GM18868 (cell line): ENCODE data around the gene ITGB3.
"Not testable (repeated sequence)": the region's sequence is repeated elsewhere in the genome, so short reads cannot be mapped to it uniquely, and the experiment has no call there.

Source experiments
- ATAC-seq: cut with Tn5 transposase; IDR thresholded peaks from one replicate; pipeline ENCODE4 v1.9.1; 2021; ENCODE audit warnings: mild to moderate bottlenecking, moderate library complexity; ENCODE audit not compliant: unreplicated experiment

The ITGB3 gene

GRCh38 chr17:47253541-47254402, at the start of gene ITGB3:
TSS of gene ITGB3 (plus strand) at chr17:47253827. CDS start at chr17:47253862, 35 bp downstream.
- peak; percentile 86 for ATAC-seq

GRCh38 chr17:47203984-47204721, 49.5 kb upstream of the ITGB3 start:
- no peak for ATAC-seq

GRCh38 chr17:47204722-47205418, 48.8 kb upstream of the ITGB3 start:
- peak; percentile 56 for ATAC-seq

- peak; percentile 62 for ATAC-seq
Observed at GRCh38 chr17:47205419-47205963, 48.1 kb upstream of the ITGB3 start.

- no peak for ATAC-seq
Observed at GRCh38 chr17:47207143-47208067, 46.2 kb upstream of the ITGB3 start.

GRCh38 chr17:47208744-47209488, 44.7 kb upstream of the ITGB3 start, which contains the start of gene MYL4:
TSS of gene MYL4 (plus strand) at chr17:47209348. CDS start at chr17:47209423, 75 bp downstream.
- ATAC-seq, result no peak

GRCh38 chr17:47209499-47209898, 44.1 kb upstream of the ITGB3 start:
- ATAC-seq, result no peak

- no peak for ATAC-seq
Observed at GRCh38 chr17:47210105-47210504, 43.5 kb upstream of the ITGB3 start.

GRCh38 chr17:47210779-47211178, 42.8 kb upstream of the ITGB3 start:
- no peak for ATAC-seq

- no peak for ATAC-seq
Observed at GRCh38 chr17:47212458-47212857, 41.2 kb upstream of the ITGB3 start.

GRCh38 chr17:47213540-47213939, 40.1 kb upstream of the ITGB3 start:
- no peak for ATAC-seq

- ATAC-seq, result no peak
Observed at GRCh38 chr17:47214931-47215330, 38.7 kb upstream of the ITGB3 start.

GRCh38 chr17:47216821-47217220, 36.8 kb upstream of the ITGB3 start:
- not testable (repeated sequence) for ATAC-seq

- not testable (repeated sequence) for ATAC-seq
Observed at GRCh38 chr17:47217279-47217678, 36.3 kb upstream of the ITGB3 start.

- ATAC-seq, result no peak
Observed at GRCh38 chr17:47218896-47219430, 34.7 kb upstream of the ITGB3 start.

GRCh38 chr17:47219621-47220475, 33.8 kb upstream of the ITGB3 start:
- ATAC-seq, result no peak

- ATAC-seq, result no peak
Observed at GRCh38 chr17:47220531-47220999, 33.1 kb upstream of the ITGB3 start.

- no peak for ATAC-seq
Observed at GRCh38 chr17:47221154-47221553, 32.5 kb upstream of the ITGB3 start.
